Gastrocnemius medialis (tissue), 4 donors: ENCODE measurements around the gene RBFOX1. TPM values are rescaled to one million over a fixed set of nuclear protein-coding genes. Genes with fewer than 3 reads are reported as not detected.

ENCODE experiments used
- ATAC-seq, 2 donors: fragments of 150-250 bp; one replicate each; pipeline ENCODE4 v1.9.1; 2016
- DNase-seq, 2 donors: peaks; one replicate each; pipeline ENCODE4 v3.0.0-alpha.2; 2019
- H3K27ac ChIP-seq, 4 donors: fragments of 200-600 bp; sonication (generic); 1 replicate in 1 of 4; 2 replicates in 3 of 4; pipeline ENCODE4 v1.5.1; 2016 to 2018; ENCODE audit warnings: mild to moderate bottlenecking in 2 of 4, moderate library complexity in 1 of 4
- H3K27me3 ChIP-seq, 3 donors: fragments of 200-600 bp; sonication (generic) in 2 of 3; 1 replicate in 1 of 3; 2 replicates in 2 of 3; pipeline versions ENCODE4 v1.5.1 to v1.6.0; 2016 to 2019; ENCODE audit warnings: mild to moderate bottlenecking in 1 of 3, moderate library complexity in 1 of 3
- H3K36me3 ChIP-seq, 2 donors: fragments of 200-600 bp; sonication (generic) in 1 of 2; one replicate each; pipeline ENCODE4 v1.5.1; 2017 to 2018
- H3K4me1 ChIP-seq, 2 donors: fragments of 200-600 bp; sonication (generic) in 1 of 2; one replicate each; pipeline ENCODE4 v1.5.1; 2016 to 2017; ENCODE audit warnings: mild to moderate bottlenecking in 2 of 2
- H3K4me3 ChIP-seq, 4 donors: fragments of 200-600 bp; sonication (generic) in 3 of 4; 1 replicate in 1 of 4; 2 replicates in 3 of 4; pipeline ENCODE4 v1.5.1; 2016 to 2019; ENCODE audit warnings: mild to moderate bottlenecking in 2 of 4
- H3K9me3 ChIP-seq, 3 donors: fragments of 200-600 bp; sonication (generic) in 2 of 3; 1 replicate in 1 of 3; 2 replicates in 2 of 3; pipeline ENCODE4 v1.5.1; 2016 to 2019
- CTCF ChIP-seq, 5 experiments: fragments of 450-650 bp in 3 of 5; fragments of 200-600 bp in 2 of 5; sonication (generic) in 2 of 5; IDR thresholded peaks in 4 of 5; conservative IDR thresholded peaks in 1 of 5; 1 replicate in 4 of 5; 2 replicates in 1 of 5; pipeline ENCODE4 v1.5.1; 2016 to 2019; ENCODE audit warnings: antibody characterized with exemption in 5 of 5, mild to moderate bottlenecking in 3 of 5, moderate library complexity in 3 of 5
- POLR2A ChIP-seq, 2 donors: fragments of 450-650 bp; IDR thresholded peaks; one replicate each; pipeline ENCODE4 v1.6.1; 2017; ENCODE audit warnings: antibody characterized with exemption in 2 of 2, mild to moderate bottlenecking in 2 of 2, moderate library complexity in 2 of 2
- in situ Hi-C, 4 donors: fragments of 200-750 bp; cut with MboI; loops; one replicate each; pipeline versions ENCODE4 v1.15.0 to v1.8.0; 2017; ENCODE audit warnings: low sequenced_read_pairs in 4 of 4
- intact Hi-C: fragments of 100-400 bp; cut with DNase I; formaldehyde crosslinking; loops from one replicate; pipeline ENCODE4 v1.15.1; 2023; ENCODE audit warnings: low total_unique reads
- total RNA-seq, 4 donors: library from RNA; depleted of rRNA; stranded (reverse); fragments of >200 nt; gene quantifications; one replicate each; pipeline versions ENCODE4 v1.1.0 to v1.2.3, GENCODE V29; 2016

RBFOX1 gene
- total RNA-seq, 4 donors from 2014 or later: 42.5 to 98.8 (median 58.6) TPM

GRCh38 chr16:7398536-7398935, 65.9 kb downstream of the RBFOX1 start:
- no peak for TF ChIP-seq POLR2A (IDR thresholded peaks at IDR 0.05)
- TF ChIP-seq CTCF (IDR thresholded peaks at IDR 0.05 in 4 of 5, conservative IDR thresholded peaks at IDR 0.05 in 1 of 5): no peak
- no peak for ATAC-seq
- no peaks in the 10 kb centered on the region for H3K36me3 ChIP-seq
- H3K4me3 ChIP-seq: no peak overlapping the region
- H3K4me1 ChIP-seq: peaks cover 44 to 49% of the 10 kb centered on the region in 2 donors
- H3K27me3 ChIP-seq: no peaks in the 10 kb centered on the region
- no peaks in the 10 kb centered on the region for H3K9me3 ChIP-seq
- in situ Hi-C loops (no loop called here), intact Hi-C loops (no loop called here)
- no peak for DNase-seq
- peak overlapping the region in 1 of 4 donors; percentile 4 for H3K27ac ChIP-seq

DNA sequence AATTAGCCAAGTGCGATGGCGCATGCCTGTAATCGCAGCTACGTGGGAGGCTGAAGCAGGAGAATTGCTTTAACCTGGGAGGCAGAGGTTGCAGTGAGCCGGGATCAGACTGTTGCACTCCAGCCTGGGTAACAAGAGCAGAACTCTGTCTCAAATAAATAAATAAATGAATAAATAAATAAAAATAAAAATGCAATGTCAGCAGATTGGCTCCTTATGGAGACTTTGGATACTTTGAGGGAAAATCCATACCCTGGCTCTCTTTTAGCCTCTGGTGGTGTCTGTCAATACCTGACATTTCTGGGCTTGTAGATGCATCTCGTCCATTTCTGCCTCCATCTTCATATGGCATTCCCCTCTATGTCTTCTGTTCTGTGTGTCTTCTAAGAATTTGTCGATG, 66.7 kb downstream of the RBFOX1 start:
- TF ChIP-seq POLR2A (IDR thresholded peaks at IDR 0.05) (no peak), CTCF (IDR thresholded peaks at IDR 0.05 in 4 of 5, conservative IDR thresholded peaks at IDR 0.05 in 1 of 5) (no peak)
- in situ Hi-C loops (no loop called here), intact Hi-C loops (no loop called here)
- H3K27me3 ChIP-seq: no peaks in the 10 kb centered on the region
- H3K9me3 ChIP-seq: no peaks in the 10 kb centered on the region
- ATAC-seq: no peak
- no peak overlapping the region for H3K27ac ChIP-seq
- DNase-seq: no peak
- no peaks in the 10 kb centered on the region for H3K36me3 ChIP-seq
- no peak overlapping the region for H3K4me3 ChIP-seq
- peaks cover 43 to 46% of the 10 kb centered on the region in 2 donors for H3K4me1 ChIP-seq

DNA sequence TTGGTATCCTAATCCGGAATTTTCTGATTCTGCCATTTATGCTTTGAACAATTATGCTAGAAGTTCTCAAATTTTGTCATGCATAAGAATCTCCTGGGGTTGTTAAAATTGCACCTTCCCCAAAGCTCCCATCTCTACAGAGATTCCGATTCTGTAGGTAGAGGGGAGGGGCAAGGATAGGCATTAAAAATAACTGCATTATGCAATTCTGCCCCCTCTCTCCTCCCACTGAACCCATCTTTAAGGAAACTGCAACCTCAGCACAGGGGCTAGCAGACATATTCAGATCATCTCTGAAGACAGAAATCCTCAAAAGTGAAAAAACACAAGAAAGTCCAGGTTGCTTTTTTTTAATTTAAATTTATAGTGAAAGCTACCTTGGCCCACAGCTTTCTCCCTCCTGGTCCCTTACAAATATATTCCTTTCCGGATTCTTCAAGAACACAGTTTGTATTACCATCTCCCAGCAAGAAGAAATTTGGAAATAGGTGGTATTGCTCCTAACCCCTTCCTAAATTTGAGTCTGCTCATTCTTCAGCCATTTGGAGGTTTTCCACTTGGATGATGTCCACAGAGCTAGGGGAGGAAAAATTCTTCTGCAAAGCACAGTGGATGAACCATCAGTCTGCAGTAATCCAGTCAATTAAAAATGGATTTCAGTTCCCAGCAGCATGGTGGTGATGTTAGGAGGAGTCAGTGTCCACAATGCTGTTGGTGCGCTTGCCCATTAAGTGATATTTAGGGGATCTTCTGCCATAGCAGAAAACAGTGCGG, 67.7 kb downstream of the RBFOX1 start:
- ATAC-seq (no peak), DNase-seq (no peak)
- no peak for TF ChIP-seq POLR2A (IDR thresholded peaks at IDR 0.05)
- TF ChIP-seq CTCF (IDR thresholded peaks at IDR 0.05 in 4 of 5, conservative IDR thresholded peaks at IDR 0.05 in 1 of 5): no peak
- Histone ChIP-seq H3K27ac (peak overlapping the region in 2 of 4 donors; percentile 7 to 29), H3K9me3 (no peaks in the 10 kb centered on the region), H3K27me3 (no peaks in the 10 kb centered on the region), H3K4me1 (peaks cover 45 to 48% of the 10 kb centered on the region in 2 donors), H3K4me3 (no peak overlapping the region), H3K36me3 (no peaks in the 10 kb centered on the region)
- intact Hi-C loops (loop anchor here (10.0 kb wide), 1 partner anchor 524 kb away; no protein-coding TSS in a partner anchor), in situ Hi-C loops (loop anchor here in 3 of 4 donors (25.0 kb wide), 1 partner anchor 212 kb away; no protein-coding TSS in a partner anchor)

GRCh38 chr16:7404217-7404616, 71.6 kb downstream of the RBFOX1 start:
- ATAC-seq (no peak), DNase-seq (no peak)
- Histone ChIP-seq H3K27ac (peak overlapping the region; percentile 55 to 75 (median 66)), H3K4me1 (peaks cover 54 to 59% of the 10 kb centered on the region in 2 donors), H3K9me3 (no peaks in the 10 kb centered on the region), H3K4me3 (no peak overlapping the region), H3K27me3 (no peaks in the 10 kb centered on the region), H3K36me3 (no peaks in the 10 kb centered on the region)
- intact Hi-C loops (loop anchor here (2.0 to 10.0 kb wide), 3 partner anchors 47 to 521 kb away; no protein-coding TSS in a partner anchor), in situ Hi-C loops (loop anchor here in 3 of 4 donors (25.0 kb wide), 1 partner anchor 208 kb away; no protein-coding TSS in a partner anchor)
- no peak for TF ChIP-seq POLR2A (IDR thresholded peaks at IDR 0.05)
- no peak for TF ChIP-seq CTCF (IDR thresholded peaks at IDR 0.05 in 4 of 5, conservative IDR thresholded peaks at IDR 0.05 in 1 of 5)
